CD14-positive monocyte (primary cell): ENCODE results near the gene GRID1. TPM values are rescaled to one million over a fixed set of nuclear protein-coding genes. Genes with fewer than 3 reads are reported as not detected.

ENCODE experiments used
- DNase-seq, 3 donors: peaks; one replicate each; pipeline ENCODE4 v3.0.0-alpha.2; 2011 to 2022
- H2AFZ ChIP-seq: 2 replicates; pipeline ENCODE4 v1.6.0; 2012; ENCODE audit warnings: mild to moderate bottlenecking, low read depth, low read length, inconsistent platforms; ENCODE audit not compliant: insufficient read depth, poor library complexity, severe bottlenecking
- H3K27ac ChIP-seq, 2 donors: 1 replicate in 1 of 2; 2 replicates in 1 of 2; pipeline ENCODE4 v1.5.1; 2012 to 2013; ENCODE audit warnings: low read length in 2 of 2, control low read depth in 1 of 2, inconsistent platforms in 1 of 2, low read depth in 1 of 2, mild to moderate bottlenecking in 1 of 2
- H3K27me3 ChIP-seq, 2 donors: one replicate each; pipeline versions ENCODE4 v1.6.0 to v1.6.1; 2011 to 2013; ENCODE audit warnings: low read length in 2 of 2; ENCODE audit not compliant: control insufficient read depth in 2 of 2, insufficient read depth in 2 of 2
- H3K36me3 ChIP-seq, 2 donors: replicated peaks in 1 of 2; 1 replicate in 1 of 2; 2 replicates in 1 of 2; pipeline versions ENCODE4 v1.5.1 to v1.6.1; 2012 to 2013; ENCODE audit warnings: low read length in 2 of 2, control low read depth in 1 of 2, inconsistent platforms in 1 of 2, mild to moderate bottlenecking in 1 of 2; ENCODE audit not compliant: insufficient read depth in 2 of 2, control insufficient read depth in 1 of 2
- H3K4me1 ChIP-seq, 2 donors: 1 replicate in 1 of 2; 2 replicates in 1 of 2; pipeline versions ENCODE4 v1.5.1 to v1.6.1; 2012 to 2013; ENCODE audit warnings: low read length in 2 of 2, control low read depth in 1 of 2, inconsistent platforms in 1 of 2, mild to moderate bottlenecking in 1 of 2, moderate library complexity in 1 of 2; ENCODE audit not compliant: insufficient read depth in 2 of 2, control insufficient read depth in 1 of 2
- H3K4me2 ChIP-seq: replicated peaks from 2 replicates; pipeline ENCODE3; 2012; ENCODE audit warnings: low read length, moderate library complexity, mild to moderate bottlenecking; ENCODE audit not compliant: poor library complexity, severe bottlenecking; ENCODE audit errors: extremely low read depth
- H3K4me3 ChIP-seq, 3 experiments: fragments of 200-600 bp in 1 of 3; sonication (generic) in 1 of 3; replicated peaks in 1 of 3; 1 replicate in 2 of 3; 2 replicates in 1 of 3; pipeline ENCODE4 v1.5.1; 2011 to 2013; ENCODE audit warnings: low read length in 3 of 3, mild to moderate bottlenecking in 3 of 3, control low read depth in 2 of 3, low read depth in 2 of 3, inconsistent platforms in 1 of 3, moderate library complexity in 1 of 3
- H3K79me2 ChIP-seq: 2 replicates; pipeline ENCODE4 v1.6.0; 2012; ENCODE audit warnings: mild to moderate bottlenecking, control low read depth, inconsistent platforms, low read length, moderate library complexity; ENCODE audit not compliant: insufficient read depth
- H3K9ac ChIP-seq: 2 replicates; pipeline ENCODE4 v1.6.0; 2017; ENCODE audit warnings: low read length, mild to moderate bottlenecking; ENCODE audit not compliant: insufficient read depth, poor library complexity, severe bottlenecking
- H3K9me3 ChIP-seq, 2 donors: replicated peaks in 1 of 2; 1 replicate in 1 of 2; 2 replicates in 1 of 2; pipeline versions ENCODE4 v1.5.1 to v1.6.1; 2012 to 2013; ENCODE audit warnings: low read length in 2 of 2, control low read depth in 1 of 2; ENCODE audit not compliant: control insufficient read depth in 1 of 2, insufficient read depth in 1 of 2
- H4K20me1 ChIP-seq: 2 replicates; pipeline ENCODE4 v1.6.0; 2012; ENCODE audit warnings: mild to moderate bottlenecking, low read length, control low read depth, moderate library complexity; ENCODE audit not compliant: insufficient read depth
- H3K27ac Mint-ChIP-seq, 7 donors: one replicate each; pipeline ENCODE4 v1.8.0; 2020; ENCODE audit warnings: mild to moderate bottlenecking in 7 of 7, mixed read lengths in 7 of 7, moderate library complexity in 6 of 7, inconsistent platforms in 2 of 7
- H3K27me3 Mint-ChIP-seq, 3 donors: one replicate each; pipeline ENCODE4 v1.8.0; 2021 to 2022; ENCODE audit warnings: low read depth in 3 of 3, mild to moderate bottlenecking in 3 of 3, mixed read lengths in 3 of 3, moderate library complexity in 3 of 3, inconsistent platforms in 1 of 3
- H3K36me3 Mint-ChIP-seq, 2 donors: one replicate each; pipeline ENCODE4 v1.8.0; 2020; ENCODE audit warnings: mixed read lengths in 2 of 2, inconsistent platforms in 1 of 2, mild to moderate bottlenecking in 1 of 2
- H3K4me1 Mint-ChIP-seq: one replicate; pipeline ENCODE4 v1.8.0; 2020; ENCODE audit warnings: mild to moderate bottlenecking, mixed read lengths
- H3K4me3 Mint-ChIP-seq, 2 donors: one replicate each; pipeline ENCODE4 v1.8.0; 2020; ENCODE audit warnings: mild to moderate bottlenecking in 2 of 2, mixed read lengths in 2 of 2, moderate library complexity in 1 of 2
- H3K9me3 Mint-ChIP-seq, 7 donors: one replicate each; pipeline ENCODE4 v1.8.0; 2020 to 2022; ENCODE audit warnings: mixed read lengths in 7 of 7, mild to moderate bottlenecking in 6 of 7, moderate library complexity in 6 of 7, inconsistent platforms in 2 of 7
- WGBS: methylation state at CpG from one replicate; pipeline ENCODE4 v1.1.5; 2013; ENCODE audit warnings: missing lambda C conversion rate; ENCODE audit not compliant: insufficient coverage; 5-methylcytosine and 5-hydroxymethylcytosine counted together
- intact Hi-C, 2 donors: fragments of 100-400 bp; cut with micrococcal nuclease; formaldehyde crosslinking; loops; one replicate each; pipeline versions ENCODE4 v1.15.0 to v1.15.1; 2023
- polyA plus RNA-seq, 3 donors: library from polyadenylated mRNA; depleted of rRNA in 1 of 3; unstranded in 2 of 3; stranded (reverse) in 1 of 3; fragments of 300-500 nt in 2 of 3; fragments of >200 nt in 1 of 3; fragmentation: Illumina TruSeq in 2 of 3; gene quantifications; 1 replicate in 2 of 3; 2 replicates in 1 of 3; pipeline ENCODE4 v1.2.3, GENCODE V29; 2012 to 2021
- TF ChIP-seq, protein P1 (sequence below): fragments of 200-600 bp; IDR thresholded peaks from one replicate; pipeline ENCODE4 v1.8.0; 2022; ENCODE audit warnings: antibody characterized with exemption, mild to moderate bottlenecking

GRID1 gene
- polyA plus RNA-seq, 3 donors: not detected

DNA sequence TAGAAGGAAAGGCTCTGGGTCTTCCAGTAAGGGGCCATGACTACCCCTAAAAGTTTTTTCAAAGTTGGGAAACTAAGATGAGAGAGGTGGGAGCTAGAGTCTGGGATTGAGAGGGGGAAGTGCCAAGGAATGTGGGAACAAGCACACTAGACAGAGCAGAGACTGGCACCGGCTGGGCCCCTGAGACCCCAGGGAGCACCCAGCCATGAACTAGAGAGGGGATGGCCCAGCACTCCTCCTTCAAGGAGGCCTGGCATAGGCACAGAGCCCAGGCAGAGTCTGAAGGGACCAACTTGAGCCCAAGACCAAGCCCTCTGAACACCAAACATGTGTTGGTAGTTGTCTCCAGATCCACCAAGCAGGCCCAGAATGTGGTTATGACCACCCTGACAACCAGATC, 119.0 kb downstream of the GRID1 start:
- Histone ChIP-seq H3K4me2 (no peak overlapping the region), H3K4me1 (no peaks in the 10 kb centered on the region), H3K9me3 (peaks cover 0 to 7% of the 10 kb centered on the region in 2 donors), H3K4me3 (no peak overlapping the region), H4K20me1 (no peaks in the 10 kb centered on the region), H3K36me3 (no peaks in the 10 kb centered on the region), H3K79me2 (no peaks in the 10 kb centered on the region), H2AFZ (no peak overlapping the region), H3K9ac (no peak overlapping the region), H3K27me3 (no peaks in the 10 kb centered on the region), H3K27ac (no peak overlapping the region)
- no peak for DNase-seq
- intact Hi-C loops: no loop called here
- Mint-ChIP-seq H3K4me3 (no peak overlapping the region), H3K27me3 (peaks cover 5 to 8% (median 7%) of the 10 kb centered on the region in 3 donors), H3K4me1 (no peaks in the 10 kb centered on the region), H3K36me3 (no peaks in the 10 kb centered on the region), H3K9me3 (peaks cover 0 to 11% (median 2%) of the 10 kb centered on the region in 7 donors), H3K27ac (peak overlapping the region in 1 of 7 donors; percentile 5)
- TF ChIP-seq, protein P1, sequence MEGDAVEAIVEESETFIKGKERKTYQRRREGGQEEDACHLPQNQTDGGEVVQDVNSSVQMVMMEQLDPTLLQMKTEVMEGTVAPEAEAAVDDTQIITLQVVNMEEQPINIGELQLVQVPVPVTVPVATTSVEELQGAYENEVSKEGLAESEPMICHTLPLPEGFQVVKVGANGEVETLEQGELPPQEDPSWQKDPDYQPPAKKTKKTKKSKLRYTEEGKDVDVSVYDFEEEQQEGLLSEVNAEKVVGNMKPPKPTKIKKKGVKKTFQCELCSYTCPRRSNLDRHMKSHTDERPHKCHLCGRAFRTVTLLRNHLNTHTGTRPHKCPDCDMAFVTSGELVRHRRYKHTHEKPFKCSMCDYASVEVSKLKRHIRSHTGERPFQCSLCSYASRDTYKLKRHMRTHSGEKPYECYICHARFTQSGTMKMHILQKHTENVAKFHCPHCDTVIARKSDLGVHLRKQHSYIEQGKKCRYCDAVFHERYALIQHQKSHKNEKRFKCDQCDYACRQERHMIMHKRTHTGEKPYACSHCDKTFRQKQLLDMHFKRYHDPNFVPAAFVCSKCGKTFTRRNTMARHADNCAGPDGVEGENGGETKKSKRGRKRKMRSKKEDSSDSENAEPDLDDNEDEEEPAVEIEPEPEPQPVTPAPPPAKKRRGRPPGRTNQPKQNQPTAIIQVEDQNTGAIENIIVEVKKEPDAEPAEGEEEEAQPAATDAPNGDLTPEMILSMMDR: no peak
- WGBS: 100% methylated on average over 1 of the region's 1 CpG

DNA sequence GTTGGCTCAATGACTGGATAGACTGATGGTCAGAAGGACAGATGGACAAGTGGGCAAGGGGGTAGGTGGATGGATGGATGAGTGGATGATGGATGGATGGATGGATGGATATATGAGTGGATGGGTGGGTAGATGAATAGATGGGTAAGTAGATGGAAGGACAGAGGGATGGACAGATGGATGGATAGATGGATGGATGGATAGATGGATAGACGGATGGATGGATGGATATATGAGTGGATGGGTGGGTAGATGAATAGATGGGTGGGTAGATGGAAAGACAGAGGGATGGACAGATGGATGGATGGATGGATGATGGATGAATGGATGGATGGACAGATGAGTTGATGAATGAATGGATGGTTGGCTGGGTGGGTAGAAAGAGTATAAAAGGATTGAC, 119.5 kb downstream of the GRID1 start:
- no peak overlapping the region for H3K4me3 ChIP-seq
- intact Hi-C loops: no loop called here
- no peaks in the 10 kb centered on the region for H3K79me2 ChIP-seq
- H3K9me3 Mint-ChIP-seq: peaks cover 0 to 11% (median 2%) of the 10 kb centered on the region in 7 donors
- no peaks in the 10 kb centered on the region for H3K27me3 ChIP-seq
- no peaks in the 10 kb centered on the region for H3K36me3 ChIP-seq
- H4K20me1 ChIP-seq: no peaks in the 10 kb centered on the region
- H3K4me3 Mint-ChIP-seq: no peak overlapping the region
- H3K27me3 Mint-ChIP-seq: peaks cover 5 to 8% (median 7%) of the 10 kb centered on the region in 3 donors
- peaks cover 0 to 7% of the 10 kb centered on the region in 2 donors for H3K9me3 ChIP-seq
- DNase-seq: no peak
- H3K4me1 Mint-ChIP-seq: no peaks in the 10 kb centered on the region
- TF ChIP-seq, protein P1: no peak
- no peak overlapping the region for H3K9ac ChIP-seq
- H3K27ac Mint-ChIP-seq: no peak overlapping the region
- no peaks in the 10 kb centered on the region for H3K4me1 ChIP-seq
- WGBS: 93% methylated on average over 1 of the region's 1 CpG
- no peak overlapping the region for H3K27ac ChIP-seq
- H3K4me2 ChIP-seq: no peak overlapping the region
- H3K36me3 Mint-ChIP-seq: no peaks in the 10 kb centered on the region
- H2AFZ ChIP-seq: no peak overlapping the region
